Neural cell (in vitro differentiated cells): ENCODE results near the gene PKNOX2. TPM values are rescaled to one million over a fixed set of nuclear protein-coding genes. Genes with fewer than 3 reads are reported as not detected.

Experiments
- H2AFZ ChIP-seq: fragments of 200-600, 300-800 bp; sonication (generic), shearing (Covaris generic); 2 replicates; pipeline ENCODE4 v1.6.0; 2014; ENCODE audit warnings: low read depth, mild to moderate bottlenecking, antibody characterized with exemption, low read length, moderate library complexity
- H3F3A ChIP-seq: fragments of 200-600 bp; shearing (Covaris generic); 2 replicates; pipeline ENCODE4 v1.6.1; 2016; ENCODE audit warnings: mild to moderate bottlenecking, moderate library complexity, mixed read lengths, antibody characterized with exemption, low read length; ENCODE audit not compliant: insufficient read depth, poor library complexity, severe bottlenecking
- H3K27ac ChIP-seq: fragments of 200-600, 300-800 bp; sonication (generic), shearing (Covaris generic); 2 replicates; pipeline ENCODE4 v1.5.1; 2014; ENCODE audit warnings: mild to moderate bottlenecking, low read length, moderate library complexity
- H3K27me3 ChIP-seq: fragments of 300-800, 200-600 bp; sonication (generic), shearing (Covaris generic); 2 replicates; pipeline ENCODE4 v1.6.0; 2014; ENCODE audit warnings: mild to moderate bottlenecking, low read depth, low read length, moderate library complexity; ENCODE audit not compliant: insufficient read depth
- H3K36me3 ChIP-seq: fragments of 300-800, 200-600 bp; sonication (generic), shearing (Covaris generic); 2 replicates; pipeline ENCODE4 v1.5.1; 2014; ENCODE audit warnings: mild to moderate bottlenecking, antibody characterized with exemption, low read length, moderate library complexity; ENCODE audit not compliant: insufficient read depth
- H3K4me2 ChIP-seq: fragments of 300-800, 200-600 bp; sonication (generic), shearing (Covaris generic); 2 replicates; pipeline ENCODE4 v1.6.0; 2014; ENCODE audit warnings: mild to moderate bottlenecking, low read length
- H3K4me3 ChIP-seq: fragments of 300-800, 200-600 bp; sonication (generic), shearing (Covaris generic); 2 replicates; pipeline ENCODE4 v1.5.1; 2014; ENCODE audit warnings: mild to moderate bottlenecking, low read length, moderate library complexity
- H3K79me2 ChIP-seq: fragments of 200-600 bp; shearing (Covaris generic); replicated peaks from 2 replicates; pipeline ENCODE4 v1.6.0; 2014; ENCODE audit warnings: mild to moderate bottlenecking, low read length, moderate library complexity; ENCODE audit not compliant: insufficient read depth
- H3K9ac ChIP-seq: fragments of 300-800, 200-600 bp; sonication (generic), shearing (Covaris generic); 2 replicates; pipeline ENCODE4 v1.6.1; 2016; ENCODE audit warnings: mild to moderate bottlenecking, low read length, mixed read lengths
- H3K9me2 ChIP-seq: fragments of 200-600 bp; shearing (Covaris generic); 2 replicates; pipeline ENCODE4 v1.6.1; 2016; ENCODE audit warnings: mild to moderate bottlenecking, low read length, mixed read lengths; ENCODE audit not compliant: insufficient read depth
- H3K9me3 ChIP-seq: fragments of 200-600, 300-800 bp; sonication (generic), shearing (Covaris generic); 2 replicates; pipeline ENCODE4 v1.6.1; 2016; ENCODE audit warnings: mild to moderate bottlenecking, mixed run types, low read length, moderate library complexity, mixed read lengths
- H4K20me1 ChIP-seq: fragments of 200-600 bp; shearing (Covaris generic); 2 replicates; pipeline ENCODE4 v1.6.1; 2016; ENCODE audit warnings: mild to moderate bottlenecking, mixed run types; ENCODE audit not compliant: insufficient read depth
- CTCF ChIP-seq: fragments of 450-650 bp; IDR thresholded peaks from 2 replicates; pipeline ENCODE4 v1.5.1; 2014; ENCODE audit warnings: antibody characterized with exemption, mild to moderate bottlenecking, moderate library complexity; ENCODE audit not compliant: poor library complexity, severe bottlenecking
- EP300 ChIP-seq: fragments of 450-650 bp; conservative IDR thresholded peaks from 2 replicates; pipeline ENCODE4 v1.6.1; 2014; ENCODE audit warnings: antibody characterized with exemption, mild to moderate bottlenecking, moderate library complexity; ENCODE audit not compliant: poor library complexity, severe bottlenecking
- EZH2 ChIP-seq: fragments of 200-600, 300-800 bp; shearing (Covaris generic), sonication (generic); IDR thresholded peaks from 2 replicates; pipeline ENCODE4 v1.6.1; 2014; ENCODE audit warnings: antibody characterized with exemption, low read length, borderline replicate concordance, mild to moderate bottlenecking; ENCODE audit not compliant: insufficient read depth, poor library complexity, severe bottlenecking
- MXI1 ChIP-seq: fragments of 450-650 bp; conservative IDR thresholded peaks from 2 replicates; pipeline ENCODE4 v1.6.1; 2014; ENCODE audit warnings: antibody characterized with exemption, mild to moderate bottlenecking; ENCODE audit not compliant: poor library complexity, severe bottlenecking
- POLR2AphosphoS5 ChIP-seq: IDR thresholded peaks from 2 replicates; pipeline ENCODE4 v1.6.1; 2012
- RAD21 ChIP-seq: fragments of 450-650 bp; conservative IDR thresholded peaks from 2 replicates; pipeline ENCODE4 v1.6.1; 2014; ENCODE audit warnings: antibody characterized with exemption, mild to moderate bottlenecking, moderate library complexity
- REST ChIP-seq: IDR thresholded peaks from 2 replicates; pipeline ENCODE4 v1.6.1; 2012; ENCODE audit warnings: borderline replicate concordance
- SMC3 ChIP-seq: fragments of 450-650 bp; conservative IDR thresholded peaks from 2 replicates; pipeline ENCODE4 v1.6.1; 2014; ENCODE audit warnings: antibody characterized with exemption, mild to moderate bottlenecking, moderate library complexity; ENCODE audit not compliant: poor library complexity
- TAF1 ChIP-seq: IDR thresholded peaks from 2 replicates; pipeline ENCODE4 v1.6.1; 2012; ENCODE audit warnings: low read depth
- polyA plus RNA-seq: library from polyadenylated mRNA; depleted of rRNA; stranded (reverse); fragments of >200 nt; gene quantifications from 2 replicates; pipeline ENCODE4 v1.2.3, GENCODE V29; 2014

The PKNOX2 gene
- polyA plus RNA-seq, 1 donor from 2014 or later: 0.99 TPM

GRCh38 chr11:125179895-125180294, 15.3 kb downstream of the PKNOX2 start:
- Histone ChIP-seq H4K20me1 (no peaks in the 10 kb centered on the region), H3K36me3 (no peaks in the 10 kb centered on the region), H3K79me2 (peaks cover 3% of the 10 kb centered on the region), H3K9me3 (no peaks in the 10 kb centered on the region), H3K27ac (no peak overlapping the region), H3K9me2 (no peaks in the 10 kb centered on the region), H3F3A (no peaks in the 10 kb centered on the region), H3K4me3 (no peak overlapping the region), H3K4me2 (no peak overlapping the region), H3K27me3 (no peaks in the 10 kb centered on the region), H3K9ac (no peak overlapping the region), H2AFZ (no peak overlapping the region)
- TF ChIP-seq EZH2 (no peak), REST (no peak), TAF1 (no peak), POLR2AphosphoS5 (no peak), EP300 (no peak), RAD21 (no peak), MXI1 (no peak), CTCF (no peak), SMC3 (no peak)

GRCh38 chr11:125180413-125181305, 16.1 kb downstream of the PKNOX2 start:
- TF ChIP-seq RAD21: no peak
- TF ChIP-seq CTCF: no peak
- no peak for TF ChIP-seq EZH2
- no peak for TF ChIP-seq EP300
- no peak for TF ChIP-seq POLR2AphosphoS5
- no peaks in the 10 kb centered on the region for H3K79me2 ChIP-seq
- H3K4me2 ChIP-seq: no peak overlapping the region
- no peaks in the 10 kb centered on the region for H3K9me3 ChIP-seq
- no peaks in the 10 kb centered on the region for H3K36me3 ChIP-seq
- H3K27me3 ChIP-seq: no peaks in the 10 kb centered on the region
- no peak overlapping the region for H3K27ac ChIP-seq
- no peak overlapping the region for H3K9ac ChIP-seq
- H3K4me3 ChIP-seq: no peak overlapping the region
- H2AFZ ChIP-seq: no peak overlapping the region
- H3K9me2 ChIP-seq: no peaks in the 10 kb centered on the region
- no peaks in the 10 kb centered on the region for H3F3A ChIP-seq
- H4K20me1 ChIP-seq: no peaks in the 10 kb centered on the region
